Kasumi-1 (cell line): ENCODE results near the gene OR1I1.
"Not testable (repeated sequence)": the region's sequence is repeated elsewhere in the genome, so short reads cannot be mapped to it uniquely, and the experiment has no call there.

Experiments
- DNase-seq, 2 experiments: peaks; one replicate each; lab custom pipeline; 2025; lab: John Stamatoyannopoulos, UW

The OR1I1 gene

GRCh38 chr19:15081911-15082310 lies at the start of gene OR1I1:
Gene OR1I1, plus strand, starts transcription at chr19:15082211. Its CDS starts 4,855 bp downstream, at chr19:15087066.
- DNase-seq = no peak

GRCh38 chr19:15035795-15036311 lies 46.2 kb upstream of the OR1I1 start:
- no peak for DNase-seq

GRCh38 chr19:15037586-15037985 lies 44.4 kb upstream of the OR1I1 start:
- no peak for DNase-seq

- no peak for DNase-seq
These were observed 43.7 kb upstream of the OR1I1 start for GRCh38 chr19:15038294-15038693.

- DNase-seq = no peak
These were observed 40.0 kb upstream of the OR1I1 start for GRCh38 chr19:15042003-15042402.

GRCh38 chr19:15042826-15043225 lies 39.2 kb upstream of the OR1I1 start:
- DNase-seq = no peak

GRCh38 chr19:15045506-15045905 lies 36.5 kb upstream of the OR1I1 start:
- DNase-seq = no peak

- no peak for DNase-seq
These were observed 34.3 kb upstream of the OR1I1 start for GRCh38 chr19:15047680-15048079.

- no peak for DNase-seq
These were observed 33.9 kb upstream of the OR1I1 start for GRCh38 chr19:15048128-15048527.

- DNase-seq = no peak
These were observed 33.0 kb upstream of the OR1I1 start, which contains the start of gene CASP14 for GRCh38 chr19:15048885-15049541. Gene CASP14, plus strand, starts transcription at chr19:15049480. Its CDS starts 2,772 bp downstream, at chr19:15052252.

- DNase-seq = no peak
These were observed 31.4 kb upstream of the OR1I1 start for GRCh38 chr19:15050639-15051038.

GRCh38 chr19:15062036-15062435 lies 20.0 kb upstream of the OR1I1 start:
- no peak for DNase-seq

GRCh38 chr19:15070386-15070785 lies 11.6 kb upstream of the OR1I1 start:
- not testable (repeated sequence) for DNase-seq

GRCh38 chr19:15072930-15073647 lies 8.9 kb upstream of the OR1I1 start:
- DNase-seq = no peak

GRCh38 chr19:15074371-15074770 lies 7.6 kb upstream of the OR1I1 start:
- DNase-seq = no peak

GRCh38 chr19:15075806-15076205 lies 6.2 kb upstream of the OR1I1 start:
- DNase-seq = no peak

GRCh38 chr19:15080002-15080401 lies 2.0 kb upstream of the OR1I1 start:
- not testable (repeated sequence) for DNase-seq

- no peak for DNase-seq
These were observed 5.2 kb downstream of the OR1I1 start for GRCh38 chr19:15087182-15087581.

GRCh38 chr19:15091918-15092753 lies 10.1 kb downstream of the OR1I1 start:
- peak; percentile 27 to 62 for DNase-seq

GRCh38 chr19:15093001-15093400 lies 11.0 kb downstream of the OR1I1 start:
- DNase-seq = no peak

- no peak for DNase-seq
These were observed 14.2 kb downstream of the OR1I1 start for GRCh38 chr19:15096223-15096622.

GRCh38 chr19:15097980-15098379 lies 16.0 kb downstream of the OR1I1 start:
- not testable (repeated sequence) for DNase-seq
